GM12878 (cell line): ENCODE results near the gene SRSF11. TPM values are rescaled to one million over a fixed set of nuclear protein-coding genes. Genes with fewer than 3 reads are reported as not detected.

Experiments used
- ATAC-seq: fragments of 200-7000 bp; cut with Tn5 transposase; 3 replicates; pipeline ENCODE4 v1.9.1; 2020; ENCODE audit warnings: mild to moderate bottlenecking, moderate library complexity
- BruUV-seq: library from RNA; stranded (reverse); fragments of 400-500 nt; replicated peaks from 2 replicates; lab custom pipeline; 2021; lab: Mats Ljungman, UMichigan
- CTCF ChIA-PET: fragments of 300-600 bp; sonication (Branson Sonifier 250); formaldehyde crosslinking; extraction: SDS; loops from one replicate; lab custom pipeline; 2021; ENCODE audit warnings: inconsistent platforms; lab: Yijun Ruan, JAX
- POLR2A ChIA-PET: fragments of 350-600 bp; formaldehyde crosslinking; extraction: SDS; loops from one replicate; lab custom pipeline; 2021; ENCODE audit warnings: inconsistent platforms; lab: Charles Lee
- RAD21 ChIA-PET: fragments of 300-600 bp; sonication (Branson Sonifier 250); formaldehyde crosslinking; loops from one replicate; lab custom pipeline; 2023; ENCODE audit warnings: antibody characterized with exemption; ENCODE audit not compliant: unreplicated experiment; lab: Charles Lee
- SMC1A ChIA-PET: fragments of 300-600 bp; sonication (Branson Sonifier 250); formaldehyde crosslinking; loops from one replicate; lab custom pipeline; 2023; ENCODE audit not compliant: unreplicated experiment, uncharacterized antibody; lab: Charles Lee
- DNase-seq: peaks from one replicate; pipeline ENCODE4 v3.0.0-alpha.2; 2011; ENCODE audit warnings: low read depth, low spot score
- FAIRE-seq: peaks from 3 replicates; lab custom pipeline; 2011; peaks lifted over from hg19 to GRCh38; lab: Jason Lieb, UNC
- H2AFZ ChIP-seq: 2 replicates; pipeline ENCODE4 v1.6.0; 2011; ENCODE audit warnings: low read depth, low read length, control low read depth; ENCODE audit not compliant: control insufficient read depth
- H3K27ac ChIP-seq: 2 replicates; pipeline ENCODE4 v1.5.1; 2011; ENCODE audit warnings: control low read depth; ENCODE audit not compliant: control insufficient read depth, insufficient read depth
- H3K27me3 ChIP-seq, 2 experiments: replicated peaks in 1 of 2; 2 replicates each; pipeline versions ENCODE4 v1.6.0 to v1.6.1; 2011; ENCODE audit warnings: low read length in 1 of 2; ENCODE audit not compliant: control insufficient read depth in 2 of 2, insufficient read depth in 2 of 2
- H3K36me3 ChIP-seq, 2 experiments: 2 replicates each; pipeline ENCODE4 v1.5.1; 2011; ENCODE audit warnings: low read length in 1 of 2; ENCODE audit not compliant: control insufficient read depth in 2 of 2, insufficient read depth in 2 of 2
- H3K4me1 ChIP-seq: 2 replicates; pipeline ENCODE4 v1.6.1; 2011; ENCODE audit warnings: mild to moderate bottlenecking, low read length, moderate library complexity, mixed read lengths; ENCODE audit not compliant: control insufficient read depth, insufficient read depth
- H3K4me2 ChIP-seq: 2 replicates; pipeline ENCODE4 v1.6.0; 2011; ENCODE audit warnings: control low read depth; ENCODE audit not compliant: control insufficient read depth, insufficient read depth
- H3K4me3 ChIP-seq: fragments of 200-600 bp; sonication (generic); 2 replicates; pipeline ENCODE4 v1.5.1; 2016
- H3K79me2 ChIP-seq: 2 replicates; pipeline ENCODE4 v1.6.0; 2011; ENCODE audit warnings: low read length; ENCODE audit not compliant: control insufficient read depth, insufficient read depth
- H3K9ac ChIP-seq: 2 replicates; pipeline ENCODE4 v1.8.0; 2011; ENCODE audit warnings: low read length, control low read depth, mixed read lengths; ENCODE audit not compliant: control insufficient read depth, insufficient read depth
- H3K9me3 ChIP-seq: replicated peaks from 3 replicates; pipeline ENCODE4 v1.5.1; 2011; ENCODE audit warnings: mild to moderate bottlenecking, low read length; ENCODE audit not compliant: control insufficient read depth, insufficient read depth
- H4K20me1 ChIP-seq: 2 replicates; pipeline ENCODE4 v1.6.0; 2011; ENCODE audit not compliant: control insufficient read depth, insufficient read depth
- CHD1 ChIP-seq: IDR thresholded peaks from 2 replicates; pipeline ENCODE4 v1.6.1; 2012; ENCODE audit warnings: low read depth, low read length, improper control_type of control experiment
- CHD4 ChIP-seq: fragments of 200-600 bp; sonication (generic); IDR thresholded peaks from 2 replicates; pipeline ENCODE4 v1.6.1; 2016; ENCODE audit warnings: mild to moderate bottlenecking
- DPF2 ChIP-seq: fragments of 450-650 bp; IDR thresholded peaks from 2 replicates; pipeline ENCODE4 v1.6.1; 2017; ENCODE audit warnings: mild to moderate bottlenecking
- FOS ChIP-seq: IDR thresholded peaks from 3 replicates; pipeline ENCODE4 v1.6.1; 2011; ENCODE audit warnings: borderline replicate concordance; ENCODE audit not compliant: insufficient read length; ENCODE audit errors: extremely low read depth
- FOXM1 ChIP-seq: IDR thresholded peaks from 2 replicates; pipeline ENCODE4 v1.6.1; 2012; ENCODE audit warnings: low read depth, mild to moderate bottlenecking, inconsistent platforms, low read length, moderate library complexity
- IKZF1 ChIP-seq: fragments of 450-650 bp; conservative IDR thresholded peaks from 2 replicates; pipeline ENCODE4 v1.6.1; 2017; ENCODE audit warnings: antibody characterized with exemption, mild to moderate bottlenecking
- MYC ChIP-seq: IDR thresholded peaks from 2 replicates; pipeline ENCODE4 v1.6.1; 2011; ENCODE audit warnings: mild to moderate bottlenecking, low read length, moderate library complexity, inconsistent platforms; ENCODE audit not compliant: insufficient read depth, insufficient replicate concordance, insufficient read length, severe bottlenecking
- NRF1 ChIP-seq: conservative IDR thresholded peaks from 2 replicates; pipeline ENCODE4 v1.6.1; 2011; ENCODE audit warnings: mild to moderate bottlenecking, low read depth, low read length, improper control_type of control experiment
- RAD51 ChIP-seq: fragments of 450-650 bp; IDR thresholded peaks from 2 replicates; pipeline ENCODE4 v1.6.1; 2016; ENCODE audit warnings: moderate library complexity, mild to moderate bottlenecking, inconsistent platforms
- SMC3 ChIP-seq: IDR thresholded peaks from 2 replicates; pipeline ENCODE4 v1.6.1; 2011; ENCODE audit warnings: low read length, improper control_type of control experiment, borderline replicate concordance
- WGBS: methylation state at CpG from one replicate; pipeline ENCODE4 v1.1.6; 2016; ENCODE audit warnings: low lambda C conversion rate; ENCODE audit not compliant: insufficient replicate concordance, insufficient coverage; ENCODE audit errors: missing lambda C conversion rate; 5-methylcytosine and 5-hydroxymethylcytosine counted together
- in situ Hi-C: fragments of 300-500 bp; cut with MboI; formaldehyde crosslinking; loops from 9 replicates; pipeline ENCODE4 v1.14.3; 2018; ENCODE audit warnings: mixed read lengths
- intact Hi-C: fragments of 100-400 bp; cut with micrococcal nuclease; formaldehyde crosslinking; loops from one replicate; pipeline ENCODE4 v1.14.2; 2022; ENCODE audit not compliant: unreplicated experiment
- polyA plus RNA-seq, 11 experiments: library from polyadenylated mRNA; depleted of rRNA in 4 of 11; unstranded in 6 of 11; stranded (reverse) in 5 of 11; fragments of >200 nt; fragmentation: Nextera tagmentation in 4 of 11; fragmentation: Illumina TruSeq in 1 of 11; extraction: Ambion mirVana in 4 of 11; extraction: Trizol in 1 of 11; gene quantifications; 1 replicate in 1 of 11; 2 replicates in 10 of 11; pipeline versions ENCODE4 v1.2.1 to v1.2.3, GENCODE V29; 2011 to 2016; ENCODE audit warnings: inconsistent platforms in 2 of 11, missing spikeins in 2 of 11, low read depth in 1 of 11
- total RNA-seq, 4 experiments: library from RNA; depleted of rRNA in 3 of 4; stranded (reverse); fragments of >200 nt in 3 of 4; fragmentation: Illumina TruSeq in 1 of 4; extraction: Trizol in 1 of 4; gene quantifications; 2 replicates each; pipeline versions ENCODE4 v1.2.1 to v1.2.3, GENCODE V29; 2013 to 2021
- TF ChIP-seq, protein P1 (sequence below): fragments of 450-650 bp; IDR thresholded peaks from 2 replicates; pipeline ENCODE4 v1.6.1; 2017; ENCODE audit warnings: mild to moderate bottlenecking
- TF ChIP-seq, protein P2 (sequence below): fragments of 450-650 bp; IDR thresholded peaks from 2 replicates; pipeline ENCODE4 v1.6.1; 2017; ENCODE audit warnings: antibody characterized with exemption, mild to moderate bottlenecking, moderate library complexity

SRSF11 gene
- total and polyA plus RNA-seq, 10 of the 15 experiments (the other 5 are each of a cell fraction or from before 2014, with no cell fraction given): 83.0 to 424 (median 207) TPM

DNA sequence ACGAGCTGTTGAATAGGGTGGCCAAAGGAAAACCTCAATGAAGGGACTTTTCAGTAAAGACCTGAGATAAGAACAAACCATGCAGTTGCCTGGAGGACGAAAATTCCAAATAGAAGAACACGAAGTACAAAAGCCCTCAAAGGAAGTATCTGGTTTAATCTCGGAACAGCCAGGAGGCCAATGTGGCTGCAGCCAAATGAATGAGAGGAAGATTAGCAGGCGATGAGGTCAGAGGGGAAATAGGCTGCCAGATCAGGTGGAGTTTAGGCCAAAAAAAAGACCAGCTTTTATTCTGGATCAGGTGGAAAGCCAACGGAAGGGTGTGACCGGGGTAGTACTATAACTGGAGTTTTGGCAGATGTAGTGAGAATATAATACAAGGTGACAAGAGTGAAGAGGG is 43.7 kb downstream of the SRSF11 start:
- Histone ChIP-seq H3K79me2 (no peaks in the 10 kb centered on the region), H2AFZ (no peak overlapping the region), H3K9ac (no peak overlapping the region), H3K36me3 (no peaks in the 10 kb centered on the region; a peak in 1 of 4 replicates), H3K4me2 (no peak overlapping the region), H3K27me3 (no peaks in the 10 kb centered on the region), H3K4me3 (no peak overlapping the region), H3K27ac (no peak overlapping the region), H3K9me3 (no peaks in the 10 kb centered on the region; the same call in 2 of the 3 replicates), H4K20me1 (no peaks in the 10 kb centered on the region), H3K4me1 (no peaks in the 10 kb centered on the region)
- no peak for FAIRE-seq
- TF ChIP-seq IKZF1 (no peak), SMC3 (no peak), RAD51 (no peak), FOS (no peak), NRF1 (no peak), FOXM1 (no peak), MYC (no peak), CHD1 (no peak), DPF2 (no peak), CHD4 (no peak)
- TF ChIP-seq, protein P1, sequence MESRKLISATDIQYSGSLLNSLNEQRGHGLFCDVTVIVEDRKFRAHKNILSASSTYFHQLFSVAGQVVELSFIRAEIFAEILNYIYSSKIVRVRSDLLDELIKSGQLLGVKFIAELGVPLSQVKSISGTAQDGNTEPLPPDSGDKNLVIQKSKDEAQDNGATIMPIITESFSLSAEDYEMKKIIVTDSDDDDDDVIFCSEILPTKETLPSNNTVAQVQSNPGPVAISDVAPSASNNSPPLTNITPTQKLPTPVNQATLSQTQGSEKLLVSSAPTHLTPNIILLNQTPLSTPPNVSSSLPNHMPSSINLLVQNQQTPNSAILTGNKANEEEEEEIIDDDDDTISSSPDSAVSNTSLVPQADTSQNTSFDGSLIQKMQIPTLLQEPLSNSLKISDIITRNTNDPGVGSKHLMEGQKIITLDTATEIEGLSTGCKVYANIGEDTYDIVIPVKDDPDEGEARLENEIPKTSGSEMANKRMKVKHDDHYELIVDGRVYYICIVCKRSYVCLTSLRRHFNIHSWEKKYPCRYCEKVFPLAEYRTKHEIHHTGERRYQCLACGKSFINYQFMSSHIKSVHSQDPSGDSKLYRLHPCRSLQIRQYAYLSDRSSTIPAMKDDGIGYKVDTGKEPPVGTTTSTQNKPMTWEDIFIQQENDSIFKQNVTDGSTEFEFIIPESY: no peak
- TF ChIP-seq, protein P2, sequence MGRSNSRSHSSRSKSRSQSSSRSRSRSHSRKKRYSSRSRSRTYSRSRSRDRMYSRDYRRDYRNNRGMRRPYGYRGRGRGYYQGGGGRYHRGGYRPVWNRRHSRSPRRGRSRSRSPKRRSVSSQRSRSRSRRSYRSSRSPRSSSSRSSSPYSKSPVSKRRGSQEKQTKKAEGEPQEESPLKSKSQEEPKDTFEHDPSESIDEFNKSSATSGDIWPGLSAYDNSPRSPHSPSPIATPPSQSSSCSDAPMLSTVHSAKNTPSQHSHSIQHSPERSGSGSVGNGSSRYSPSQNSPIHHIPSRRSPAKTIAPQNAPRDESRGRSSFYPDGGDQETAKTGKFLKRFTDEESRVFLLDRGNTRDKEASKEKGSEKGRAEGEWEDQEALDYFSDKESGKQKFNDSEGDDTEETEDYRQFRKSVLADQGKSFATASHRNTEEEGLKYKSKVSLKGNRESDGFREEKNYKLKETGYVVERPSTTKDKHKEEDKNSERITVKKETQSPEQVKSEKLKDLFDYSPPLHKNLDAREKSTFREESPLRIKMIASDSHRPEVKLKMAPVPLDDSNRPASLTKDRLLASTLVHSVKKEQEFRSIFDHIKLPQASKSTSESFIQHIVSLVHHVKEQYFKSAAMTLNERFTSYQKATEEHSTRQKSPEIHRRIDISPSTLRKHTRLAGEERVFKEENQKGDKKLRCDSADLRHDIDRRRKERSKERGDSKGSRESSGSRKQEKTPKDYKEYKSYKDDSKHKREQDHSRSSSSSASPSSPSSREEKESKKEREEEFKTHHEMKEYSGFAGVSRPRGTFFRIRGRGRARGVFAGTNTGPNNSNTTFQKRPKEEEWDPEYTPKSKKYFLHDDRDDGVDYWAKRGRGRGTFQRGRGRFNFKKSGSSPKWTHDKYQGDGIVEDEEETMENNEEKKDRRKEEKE: no peak
- BruUV-seq: no TSS peak
- intact Hi-C loops: loop anchor here (5.0 kb wide), 1 partner anchor 247 kb away; no protein-coding TSS in a partner anchor
- RAD21 ChIA-PET: no interaction called here
- no peak for DNase-seq
- POLR2A ChIA-PET: interaction anchor here (0.6 kb wide), 1 partner anchor 253 kb away, joined by 4 read pairs; no protein-coding TSS in a partner anchor
- CTCF ChIA-PET: interaction anchor here (0.6 kb wide), 1 partner anchor 29 kb away, joined by 3 read pairs; no protein-coding TSS in a partner anchor
- no peak for ATAC-seq
- WGBS: 96% methylated on average over 7 of the region's 7 CpGs
- in situ Hi-C loops: no loop called here
- SMC1A ChIA-PET: interaction anchor here (0.6 to 0.7 kb wide), 2 partner anchors 14 to 29 kb away, joined by 3 to 4 read pairs; no protein-coding TSS in a partner anchor
